ENCODE data around the gene TSPOAP1.

GRCh38 chr17:58315281-58315711, 13.3 kb downstream of the TSPOAP1 start:
- TF ChIP-seq CTCF (IDR thresholded peaks at IDR 0.05; ENCODE audit: low read depth, low read length): no peak
- no peak for TF ChIP-seq MYC (IDR thresholded peaks at IDR 0.05; ENCODE audit: low read depth, low read length)
- TF ChIP-seq MAX (IDR thresholded peaks at IDR 0.05; ENCODE audit: low read depth, low read length): no peak
- no peak for TF ChIP-seq POLR2A (IDR thresholded peaks at IDR 0.05; ENCODE audit: extremely low read depth, insufficient read length)
